22Rv1 (cell line): ENCODE measurements around the gene MCOLN1.

Source experiments
- H3K27ac ChIP-seq: fragments of 450-650 bp; 2 replicates; pipeline ENCODE4 v1.5.1; 2017
- CTCF ChIP-seq: fragments of 450-650 bp; IDR thresholded peaks from 2 replicates; pipeline ENCODE4 v1.5.1; 2017; ENCODE audit warnings: mild to moderate bottlenecking
- ZFX ChIP-seq: fragments of 450-650 bp; IDR thresholded peaks from 2 replicates; pipeline ENCODE4 v1.6.1; 2017; ENCODE audit warnings: antibody characterized with exemption, borderline replicate concordance

Gene MCOLN1

GRCh38 chr19:7478843-7479227 lies 43.6 kb upstream of the MCOLN1 start:
- TF ChIP-seq CTCF (no peak), ZFX (no peak)
- H3K27ac ChIP-seq = no peak overlapping the region

GRCh38 chr19:7480222-7480969 lies 42.0 kb upstream of the MCOLN1 start:
- no peak overlapping the region for H3K27ac ChIP-seq
- no peak for TF ChIP-seq ZFX

- H3K27ac ChIP-seq = no peak overlapping the region
- no peak for TF ChIP-seq CTCF
- TF ChIP-seq ZFX = no peak
Measured at GRCh38 chr19:7480970-7481255, 41.5 kb upstream of the MCOLN1 start.

- H3K27ac ChIP-seq = no peak overlapping the region
- no peak for TF ChIP-seq CTCF
- TF ChIP-seq ZFX = no peak
Measured at GRCh38 chr19:7482584-7483439, 39.6 kb upstream of the MCOLN1 start.

- TF ChIP-seq ZFX = no peak
- no peak for TF ChIP-seq CTCF
- H3K27ac ChIP-seq = no peak overlapping the region
Measured at GRCh38 chr19:7483720-7484201, 38.7 kb upstream of the MCOLN1 start.

GRCh38 chr19:7486923-7487322 lies 35.5 kb upstream of the MCOLN1 start:
- no peak for TF ChIP-seq ZFX
- no peak for TF ChIP-seq CTCF
- H3K27ac ChIP-seq = no peak overlapping the region

- H3K27ac ChIP-seq = peak within 1 kb of the TSS; percentile 80
- TF ChIP-seq ZFX (no peak), CTCF (no peak)
Measured at GRCh38 chr19:7488736-7489353, 33.6 kb upstream of the MCOLN1 start, which contains the start of gene PEX11G. Gene PEX11G (minus strand): TSS chr19:7489035. CDS start chr19:7489010, 25 bp downstream.
